Heart left ventricle (tissue), 13 donors: ENCODE measurements around the gene PCDHB13.

Source experiments
- CTCF ChIP-seq, 12 donors: fragments of 200-600 bp; sonication (generic) in 4 of 12; IDR thresholded peaks; one replicate each; pipeline versions ENCODE4 v1.5.0 to v1.8.0; 2018 to 2022; ENCODE audit warnings: antibody characterized with exemption in 12 of 12, mild to moderate bottlenecking in 5 of 12
- POLR2A ChIP-seq, 2 donors: fragments of 450-650 bp; IDR thresholded peaks; one replicate each; pipeline ENCODE4 v1.6.1; 2017; ENCODE audit warnings: antibody characterized with exemption in 2 of 2, mild to moderate bottlenecking in 2 of 2, moderate library complexity in 2 of 2
- donor health status: ischemic (EF 13 %, LVEDD 7.1; RV severe dilation, severe dysfunction).
- donor health status: DM: no; HTN: yes; CAD: no.
- donor health status: DM: no; HTN: no; CAD: no.
- donor health status: ischemic (EF 25% LVEDD 6.9; RV normal size, moderate dysfunction).
- donor health status: ischemic (EF 25% LVEDD 5.7; RV mildly dilated, moderate dysfunction).
- donor health status: ischemic (EF 35%, LVEDD 5.7; RV mildly dilated, moderate dysfunction).
- donor health status: nonischemic (EF 11% LVEDD 7.7; RV severe dilation, severe dysfunction).
- donor health status: DM: yes; HTN: yes; CAD: no.
- donor health status: PGD.
- donor health status: ischemic (EF 29% LVEDD 5.4; RV normal size, mild dysfunction).
- donor health status: nonischemic (EF 23%, LVEDD 6.1; RV moderate dilation, normal function).

GRCh38 chr5:141208478-141208877 is 5.2 kb upstream of the PCDHB13 start, which contains the start of gene PCDHB12:
- TF ChIP-seq CTCF (IDR thresholded peaks at IDR 0.05) (peak in 10 of 12 donors; percentile 11 to 43 (median 30)), POLR2A (IDR thresholded peaks at IDR 0.05) (no peak)
